HCT116 (cell line): ENCODE measurements around the gene ACACA. TPM values are rescaled to one million over a fixed set of nuclear protein-coding genes. Genes with fewer than 3 reads are reported as not detected.

Source experiments
- ATAC-seq: fragments of 200-7000 bp; cut with Tn5 transposase; 2 replicates; pipeline ENCODE4 v1.9.1; 2020; ENCODE audit warnings: mild to moderate bottlenecking, moderate library complexity
- BruUV-seq: library from RNA; stranded (reverse); fragments of 400-500 nt; replicated peaks from 2 replicates; lab custom pipeline; 2021; lab: Mats Ljungman, UMichigan
- CTCF ChIA-PET: fragments of 300-600 bp; sonication (Branson Sonifier 250); formaldehyde crosslinking; loops from one replicate; lab custom pipeline; 2021; ENCODE audit warnings: antibody characterized with exemption; lab: Charles Lee
- POLR2A ChIA-PET: fragments of 300-600, 350-600 bp; sonication (Branson Sonifier 250); formaldehyde crosslinking; loops from one replicate; lab custom pipeline; 2021; ENCODE audit warnings: antibody characterized with exemption; lab: Charles Lee
- RAD21 ChIA-PET, 2 experiments: fragments of 300-600 bp; sonication (Branson Sonifier 250); formaldehyde crosslinking; loops; one replicate each; lab custom pipeline; 2023; ENCODE audit warnings: low total read pairs in 2 of 2; ENCODE audit not compliant: uncharacterized antibody in 2 of 2, unreplicated experiment in 2 of 2, low non-redundant PET in 1 of 2; lab: Charles Lee
- DNase-seq: peaks from one replicate; pipeline ENCODE4 v3.0.0-alpha.2; 2010; ENCODE audit warnings: low read depth, low spot score
- H2AFZ ChIP-seq: fragments of 200-600 bp; shearing (Covaris generic), sonication (generic); 2 replicates; pipeline ENCODE4 v1.6.1; 2017; ENCODE audit warnings: low read depth, mixed run types, mixed read lengths, antibody characterized with exemption, low read length; ENCODE audit not compliant: poor library complexity, severe bottlenecking
- H3K27ac ChIP-seq: 2 replicates; pipeline ENCODE4 v1.5.1; 2012; ENCODE audit warnings: low read depth, low read length
- H3K27me3 ChIP-seq: fragments of 200-600 bp; sonication (generic); 2 replicates; pipeline ENCODE4 v1.6.1; 2016; ENCODE audit warnings: mixed run types, low read length, mixed read lengths; ENCODE audit not compliant: insufficient read depth
- H3K36me3 ChIP-seq, 2 experiments: fragments of 200-500 bp in 1 of 2; fragments of 200-600 bp in 1 of 2; sonication (Bioruptor generic) in 1 of 2; sonication (generic) in 1 of 2; 2 replicates each; pipeline versions ENCODE4 v1.5.1 to v1.6.1; 2014 to 2016; ENCODE audit warnings: low read length in 2 of 2, inconsistent platforms in 1 of 2, mixed read lengths in 1 of 2, mixed run types in 1 of 2; ENCODE audit not compliant: insufficient read depth in 2 of 2, control insufficient read depth in 1 of 2
- H3K4me1 ChIP-seq, 2 experiments: fragments of 200-600 bp in 1 of 2; sonication (generic) in 1 of 2; 2 replicates each; pipeline versions ENCODE4 v1.5.1 to v1.6.1; 2012 to 2017; ENCODE audit warnings: low read length in 2 of 2, inconsistent platforms in 1 of 2, mild to moderate bottlenecking in 1 of 2, mixed read lengths in 1 of 2, mixed run types in 1 of 2, moderate library complexity in 1 of 2; ENCODE audit not compliant: insufficient read depth in 2 of 2, control insufficient read depth in 1 of 2
- H3K4me2 ChIP-seq: fragments of 200-600 bp; sonication (generic); 2 replicates; pipeline ENCODE4 v1.6.1; 2017; ENCODE audit warnings: mixed run types, low read length, mixed read lengths
- H3K4me3 ChIP-seq, 2 experiments: fragments of 200-600 bp in 1 of 2; sonication (generic) in 1 of 2; replicated peaks in 1 of 2; 2 replicates each; pipeline ENCODE4 v1.5.1; 2011 to 2016; ENCODE audit warnings: low read length in 2 of 2, control low read depth in 1 of 2, low read depth in 1 of 2, mild to moderate bottlenecking in 1 of 2, mixed read lengths in 1 of 2, mixed run types in 1 of 2
- H3K79me2 ChIP-seq: fragments of 200-600 bp; sonication (generic); 2 replicates; pipeline ENCODE4 v1.6.1; 2017; ENCODE audit warnings: mild to moderate bottlenecking, mixed run types, low read length, moderate library complexity, mixed read lengths; ENCODE audit not compliant: insufficient read depth
- H3K9ac ChIP-seq: fragments of 200-600 bp; sonication (generic); 2 replicates; pipeline ENCODE4 v1.6.1; 2016; ENCODE audit warnings: low read length, mixed read lengths
- H3K9me2 ChIP-seq: fragments of 200-600 bp; sonication (generic), shearing (Covaris generic); 2 replicates; pipeline ENCODE4 v1.6.1; 2017; ENCODE audit warnings: mixed run types, mild to moderate bottlenecking, moderate library complexity; ENCODE audit not compliant: insufficient read depth
- H3K9me3 ChIP-seq, 2 experiments: fragments of 200-500 bp in 1 of 2; fragments of 200-600 bp in 1 of 2; sonication (Bioruptor generic) in 1 of 2; sonication (generic) in 1 of 2; 2 replicates each; pipeline ENCODE4 v1.6.1; 2014 to 2017; ENCODE audit warnings: low read length in 2 of 2, mixed read lengths in 2 of 2, inconsistent platforms in 1 of 2, low read depth in 1 of 2, mild to moderate bottlenecking in 1 of 2, mixed run types in 1 of 2, moderate library complexity in 1 of 2; ENCODE audit not compliant: control insufficient read depth in 1 of 2, insufficient read depth in 1 of 2
- H4K20me1 ChIP-seq: fragments of 200-600 bp; sonication (generic), shearing (Covaris generic); 2 replicates; pipeline ENCODE4 v1.6.1; 2017; ENCODE audit warnings: mixed run types, mild to moderate bottlenecking, moderate library complexity; ENCODE audit not compliant: insufficient read depth
- CBX3 ChIP-seq: IDR thresholded peaks from 2 replicates; pipeline ENCODE4 v1.6.1; 2012; ENCODE audit warnings: low read depth
- EGR1 ChIP-seq: IDR thresholded peaks from 2 replicates; pipeline ENCODE4 v1.6.1; 2012; ENCODE audit warnings: low read depth
- ELF1 ChIP-seq: IDR thresholded peaks from 2 replicates; pipeline ENCODE4 v1.6.1; 2012; ENCODE audit warnings: low read depth, borderline replicate concordance
- EZH2 ChIP-seq: fragments of 200-600 bp; sonication (generic); IDR thresholded peaks from 2 replicates; pipeline ENCODE4 v1.6.1; 2017; ENCODE audit warnings: antibody characterized with exemption, mixed run types
- FOSL1 ChIP-seq: IDR thresholded peaks from 2 replicates; pipeline ENCODE4 v1.6.1; 2012; ENCODE audit warnings: low read depth
- JUND ChIP-seq: IDR thresholded peaks from 2 replicates; pipeline ENCODE4 v1.6.1; 2012
- MAX ChIP-seq: IDR thresholded peaks from 2 replicates; pipeline ENCODE4 v1.6.1; 2012
- POLR2A ChIP-seq: IDR thresholded peaks from 2 replicates; pipeline ENCODE4 v1.7.0; 2011; ENCODE audit warnings: borderline replicate concordance; ENCODE audit not compliant: insufficient read depth, insufficient read length; ENCODE audit errors: extremely low read depth
- POLR2AphosphoS5 ChIP-seq: IDR thresholded peaks from 2 replicates; pipeline ENCODE4 v1.6.1; 2011; ENCODE audit warnings: mild to moderate bottlenecking, low read depth, low read length, moderate library complexity
- RAD21 ChIP-seq: IDR thresholded peaks from 2 replicates; pipeline ENCODE4 v1.6.1; 2012; ENCODE audit warnings: low read depth, mild to moderate bottlenecking
- REST ChIP-seq: IDR thresholded peaks from 2 replicates; pipeline ENCODE4 v1.6.1; 2012; ENCODE audit warnings: low read depth
- SIN3A ChIP-seq: IDR thresholded peaks from 2 replicates; pipeline ENCODE4 v1.6.1; 2012; ENCODE audit warnings: low read depth
- SP1 ChIP-seq: IDR thresholded peaks from 2 replicates; pipeline ENCODE4 v1.6.1; 2012; ENCODE audit warnings: low read depth
- YY1 ChIP-seq: IDR thresholded peaks from 2 replicates; pipeline ENCODE4 v1.6.1; 2011; ENCODE audit warnings: low read length, low read depth, moderate library complexity, mild to moderate bottlenecking; ENCODE audit not compliant: insufficient replicate concordance; ENCODE audit errors: extremely low read depth
- ZFX ChIP-seq: fragments of 450-650 bp; IDR thresholded peaks from 2 replicates; pipeline ENCODE4 v1.6.1; 2017
- intact Hi-C: fragments of 100-400 bp; cut with micrococcal nuclease; formaldehyde crosslinking; loops from 2 replicates; pipeline ENCODE4 v1.10.0; 2022
- total RNA-seq: library from RNA; stranded (reverse); gene quantifications from one replicate; pipeline ENCODE4 v1.2.1, GENCODE V29; 2021; ENCODE audit not compliant: unreplicated experiment
- TF ChIP-seq, protein P1 (sequence below): IDR thresholded peaks from 2 replicates; pipeline ENCODE4 v1.6.1; 2012

The ACACA gene
- total RNA-seq, 1 experiment from 2014 or later, result 161 TPM

DNA sequence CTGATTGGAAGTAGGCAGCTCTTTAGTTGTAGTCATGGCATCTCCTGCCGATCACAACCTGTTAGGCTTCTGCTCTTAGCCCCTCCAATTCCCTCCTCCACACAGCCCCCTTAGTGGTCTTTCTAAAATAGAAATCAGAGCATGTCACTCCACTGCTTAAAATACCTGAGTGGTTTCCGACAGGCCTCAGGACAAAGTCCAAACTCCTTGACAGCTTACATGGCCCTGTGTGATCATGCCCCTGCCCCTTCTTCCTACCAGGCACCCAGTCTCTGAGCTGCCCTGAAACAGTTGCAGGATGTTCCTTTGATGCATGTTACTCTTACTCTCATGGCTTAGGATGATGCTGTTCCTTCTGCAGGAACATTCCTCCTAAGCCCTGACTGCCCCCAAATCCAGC lies 310.6 kb downstream of the ACACA start:
- no peak for DNase-seq
- no TSS peak for BruUV-seq
- Histone ChIP-seq H3K4me2 (no peak overlapping the region), H3K4me3 (no peak overlapping the region), H3K27ac (no peak overlapping the region), H3K9ac (no peak overlapping the region), H3K27me3 (no peaks in the 10 kb centered on the region), H3K4me1 (no peaks in the 10 kb centered on the region), H3K79me2 (no peaks in the 10 kb centered on the region), H4K20me1 (no peaks in the 10 kb centered on the region), H2AFZ (no peak overlapping the region), H3K9me2 (no peaks in the 10 kb centered on the region), H3K9me3 (no peaks in the 10 kb centered on the region), H3K36me3 (peaks cover 18 to 32% of the 10 kb centered on the region in 2 experiments; a peak in 3 of 4 replicates)
- ChIA-PET POLR2A (no interaction called here), RAD21 (no interaction called here), CTCF (no interaction called here)
- intact Hi-C loops, result no loop called here
- no peak for TF ChIP-seq SP1
- TF ChIP-seq, protein P1, sequence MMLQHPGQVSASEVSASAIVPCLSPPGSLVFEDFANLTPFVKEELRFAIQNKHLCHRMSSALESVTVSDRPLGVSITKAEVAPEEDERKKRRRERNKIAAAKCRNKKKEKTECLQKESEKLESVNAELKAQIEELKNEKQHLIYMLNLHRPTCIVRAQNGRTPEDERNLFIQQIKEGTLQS, result no peak
- TF ChIP-seq JUND, result no peak
- TF ChIP-seq MAX, result no peak
- TF ChIP-seq FOSL1, result no peak
- no peak for ATAC-seq

- no peaks in the 10 kb centered on the region for H3K27me3 ChIP-seq
- DNase-seq, result no peak
- H3K4me1 ChIP-seq, result no peaks in the 10 kb centered on the region
- POLR2A ChIA-PET, result no interaction called here
- TF ChIP-seq ELF1 (no peak), POLR2A (no peak), RAD21 (no peak), CBX3 (no peak), SIN3A (no peak), EGR1 (no peak), EZH2 (no peak), POLR2AphosphoS5 (no peak), YY1 (no peak), ZFX (no peak), REST (no peak)
- TF ChIP-seq, protein P1, result no peak
- TF ChIP-seq, all 23 proteins: peak for 0
- Histone ChIP-seq H3K4me2 (no peak overlapping the region), H4K20me1 (no peaks in the 10 kb centered on the region), H3K9ac (no peak overlapping the region), H3K9me2 (no peaks in the 10 kb centered on the region), H3K79me2 (no peaks in the 10 kb centered on the region), H3K36me3 (peaks cover 19 to 38% of the 10 kb centered on the region in 2 experiments; a peak in 3 of 4 replicates), H3K27ac (no peak overlapping the region), H2AFZ (no peak overlapping the region), H3K4me3 (no peak overlapping the region), H3K9me3 (no peaks in the 10 kb centered on the region)
- ChIA-PET RAD21 (no interaction called here), CTCF (no interaction called here)
- ATAC-seq, result no peak
- intact Hi-C loops, result no loop called here
- BruUV-seq, result no TSS peak
These were observed 312.2 kb downstream of the ACACA start for GRCh38 chr17:37094391-37094790.
